Keratinocyte (primary cell): ENCODE data around the gene CC2D1A.

ENCODE experiments used
- EZH2 ChIP-seq: IDR thresholded peaks from one replicate; pipeline ENCODE4 v1.6.1; 2012; ENCODE audit warnings: inconsistent platforms, mild to moderate bottlenecking, low read length, moderate library complexity
- TF ChIP-seq, protein P1 (sequence below), 3 experiments: IDR thresholded peaks in 1 of 3; conservative IDR thresholded peaks in 1 of 3; optimal IDR thresholded peaks in 1 of 3; 2 replicates in 2 of 3; 3 replicates in 1 of 3; pipeline versions ENCODE3 to v1.5.1; 2011; ENCODE audit warnings: low read length in 3 of 3, mild to moderate bottlenecking in 3 of 3, moderate library complexity in 2 of 3, control low read depth in 1 of 3, inconsistent platforms in 1 of 3; ENCODE audit not compliant: insufficient read depth in 2 of 3; ENCODE audit errors: extremely low read depth in 1 of 3

GRCh38 chr19:13930402-13930801 is 24.4 kb downstream of the CC2D1A start:
- no peak for TF ChIP-seq EZH2
- TF ChIP-seq, protein P1, sequence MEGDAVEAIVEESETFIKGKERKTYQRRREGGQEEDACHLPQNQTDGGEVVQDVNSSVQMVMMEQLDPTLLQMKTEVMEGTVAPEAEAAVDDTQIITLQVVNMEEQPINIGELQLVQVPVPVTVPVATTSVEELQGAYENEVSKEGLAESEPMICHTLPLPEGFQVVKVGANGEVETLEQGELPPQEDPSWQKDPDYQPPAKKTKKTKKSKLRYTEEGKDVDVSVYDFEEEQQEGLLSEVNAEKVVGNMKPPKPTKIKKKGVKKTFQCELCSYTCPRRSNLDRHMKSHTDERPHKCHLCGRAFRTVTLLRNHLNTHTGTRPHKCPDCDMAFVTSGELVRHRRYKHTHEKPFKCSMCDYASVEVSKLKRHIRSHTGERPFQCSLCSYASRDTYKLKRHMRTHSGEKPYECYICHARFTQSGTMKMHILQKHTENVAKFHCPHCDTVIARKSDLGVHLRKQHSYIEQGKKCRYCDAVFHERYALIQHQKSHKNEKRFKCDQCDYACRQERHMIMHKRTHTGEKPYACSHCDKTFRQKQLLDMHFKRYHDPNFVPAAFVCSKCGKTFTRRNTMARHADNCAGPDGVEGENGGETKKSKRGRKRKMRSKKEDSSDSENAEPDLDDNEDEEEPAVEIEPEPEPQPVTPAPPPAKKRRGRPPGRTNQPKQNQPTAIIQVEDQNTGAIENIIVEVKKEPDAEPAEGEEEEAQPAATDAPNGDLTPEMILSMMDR (optimal IDR thresholded peaks at IDR 0.05 in 1 of 3, IDR thresholded peaks at IDR 0.05 in 1 of 3, conservative IDR thresholded peaks at IDR 0.05 in 1 of 3; ENCODE audit: extremely low read depth in 1 of 3, insufficient read depth in 2 of 3, low read length in 3 of 3) = no peak
